Bronchial epithelial cell (primary cell): Measurements from ENCODE around the gene PSEN2. TPM values are rescaled to one million over a fixed set of nuclear protein-coding genes. Genes with fewer than 3 reads are reported as not detected.
A peak's percentile ranks its signal among the peaks of the same experiment; 100 is the strongest.

ENCODE experiments used
- DNase-seq: peaks from one replicate; pipeline ENCODE4 v3.0.0-alpha.2; 2010; ENCODE audit warnings: low read depth
- FAIRE-seq: peaks from 2 replicates; lab custom pipeline; 2011; peaks lifted over from hg19 to GRCh38; lab: Jason Lieb, UNC
- H3K27me3 ChIP-seq: 2 replicates; pipeline ENCODE4 v1.5.1; 2011; ENCODE audit warnings: low read length; ENCODE audit not compliant: control insufficient read depth, insufficient read depth
- H3K36me3 ChIP-seq: 2 replicates; pipeline ENCODE4 v1.5.1; 2011; ENCODE audit warnings: low read length; ENCODE audit not compliant: control insufficient read depth, insufficient read depth
- H3K4me3 ChIP-seq: 2 replicates; pipeline ENCODE4 v1.5.1; 2011; ENCODE audit warnings: mild to moderate bottlenecking, low read depth, low read length, control low read depth
- CTCF ChIP-seq: IDR thresholded peaks from 2 replicates; pipeline ENCODE4 v1.5.1; 2011; ENCODE audit warnings: mild to moderate bottlenecking, moderate library complexity, low read length, control low read depth, inconsistent platforms; ENCODE audit not compliant: insufficient read depth, severe bottlenecking
- total RNA-seq: library from RNA; depleted of rRNA; stranded (reverse); fragments of >200 nt; gene quantifications from 2 replicates; pipeline ENCODE4 v1.2.1, GENCODE V29; 2014

The PSEN2 gene
- total RNA-seq, 1 donor from 2014 or later, result 20.3 TPM

- H3K27me3 ChIP-seq, result no peaks in the 10 kb centered on the region
- no peak overlapping the region for H3K4me3 ChIP-seq
- no peak for TF ChIP-seq CTCF
- FAIRE-seq (no peak), DNase-seq (no peak)
- H3K36me3 ChIP-seq, result peaks cover 4% of the 10 kb centered on the region
Measured at GRCh38 chr1:226889616-226890330, 19.4 kb downstream of the PSEN2 start.

GRCh38 chr1:226890331-226891108 lies 20.1 kb downstream of the PSEN2 start:
- DNase-seq (no peak), FAIRE-seq (peak; percentile 40)
- Histone ChIP-seq H3K36me3 (peaks cover 4% of the 10 kb centered on the region), H3K4me3 (no peak overlapping the region), H3K27me3 (no peaks in the 10 kb centered on the region)
- TF ChIP-seq CTCF, result no peak

- no peak for DNase-seq
- Histone ChIP-seq H3K4me3 (no peak overlapping the region), H3K27me3 (no peaks in the 10 kb centered on the region), H3K36me3 (peaks cover 4% of the 10 kb centered on the region)
- no peak for TF ChIP-seq CTCF
- FAIRE-seq, result no peak
Measured at GRCh38 chr1:226891346-226891745, 20.9 kb downstream of the PSEN2 start.

- H3K27me3 ChIP-seq, result no peaks in the 10 kb centered on the region
- TF ChIP-seq CTCF, result no peak
- FAIRE-seq (no peak), DNase-seq (peak; percentile 18)
- H3K36me3 ChIP-seq, result peaks cover 4% of the 10 kb centered on the region
- no peak overlapping the region for H3K4me3 ChIP-seq
Measured at GRCh38 chr1:226891846-226892523, 21.6 kb downstream of the PSEN2 start.

GRCh38 chr1:226892524-226892875 lies 22.1 kb downstream of the PSEN2 start:
- Histone ChIP-seq H3K36me3 (peaks cover 4% of the 10 kb centered on the region), H3K27me3 (no peaks in the 10 kb centered on the region), H3K4me3 (no peak overlapping the region)
- TF ChIP-seq CTCF, result no peak
- FAIRE-seq, result no peak
- no peak for DNase-seq
